ENCODE measurements around the gene TMEM190. TPM values are rescaled to one million over a fixed set of nuclear protein-coding genes. Genes with fewer than 3 reads are reported as not detected.

The TMEM190 gene
- total RNA-seq, 1 experiment from 2014 or later = not detected

GRCh38 chr19:55423225-55424005 lies 46.8 kb downstream of the TMEM190 start:
- no peaks in the 10 kb centered on the region for H3K4me1 ChIP-seq (replicated peaks; ENCODE audit: insufficient read depth)
- no peaks in the 10 kb centered on the region for H3K36me3 ChIP-seq (ENCODE audit: low read depth)
- H3K4me2 ChIP-seq = no peak overlapping the region
- H4K20me1 ChIP-seq (ENCODE audit: insufficient read depth) = no peaks in the 10 kb centered on the region; the same call in 1 of the 2 replicates
- no peak overlapping the region for H3K27ac ChIP-seq
- no peak overlapping the region for H2AFZ ChIP-seq
- H3K79me2 ChIP-seq (ENCODE audit: low read depth) = no peaks in the 10 kb centered on the region
- no peaks in the 10 kb centered on the region for H3K9me2 ChIP-seq (ENCODE audit: insufficient read depth)
- POLR2A ChIA-PET (ENCODE audit: unreplicated experiment) = no interaction called here
- no peaks in the 10 kb centered on the region for H3F3A ChIP-seq (ENCODE audit: insufficient read depth, low read depth)
- no peak overlapping the region for H3K4me3 ChIP-seq
- BruUV-seq (replicated peaks) = no TSS peak
- intact Hi-C loops (cut with micrococcal nuclease; ENCODE audit: unreplicated experiment) = no loop called here
- CTCF ChIA-PET = no interaction called here
- H3K27me3 ChIP-seq (ENCODE audit: insufficient read depth, low read depth) = peaks cover 76% of the 10 kb centered on the region
- DNase-seq = no peak
- TF ChIP-seq CTCF (conservative IDR thresholded peaks at IDR 0.05) = no peak
- no peak for TF ChIP-seq EZH2 (IDR thresholded peaks at IDR 0.05; ENCODE audit: low read depth)
- no peaks in the 10 kb centered on the region for H3K9me3 ChIP-seq (ENCODE audit: insufficient read depth, low read depth)

GRCh38 chr19:55424518-55424917 lies 47.9 kb downstream of the TMEM190 start:
- no peak for DNase-seq
- no peaks in the 10 kb centered on the region for H3K4me1 ChIP-seq (replicated peaks; ENCODE audit: insufficient read depth)
- intact Hi-C loops (cut with micrococcal nuclease; ENCODE audit: unreplicated experiment) = no loop called here
- H3K9me2 ChIP-seq (ENCODE audit: insufficient read depth) = no peaks in the 10 kb centered on the region
- no peak for TF ChIP-seq EZH2 (IDR thresholded peaks at IDR 0.05; ENCODE audit: low read depth)
- TF ChIP-seq CTCF (conservative IDR thresholded peaks at IDR 0.05) = no peak
- ChIA-PET POLR2A (ENCODE audit: unreplicated experiment) (no interaction called here), CTCF (interaction anchor here (0.6 to 1.3 kb wide), 2 partner anchors 21 to 258 kb away, joined by 3 read pairs; partner anchors contain the start of gene DNAAF3)
- no peaks in the 10 kb centered on the region for H3F3A ChIP-seq (ENCODE audit: insufficient read depth, low read depth)
- no peak overlapping the region for H3K4me2 ChIP-seq
- H3K27ac ChIP-seq = no peak overlapping the region
- no peaks in the 10 kb centered on the region for H3K36me3 ChIP-seq (ENCODE audit: low read depth)
- no TSS peak for BruUV-seq (replicated peaks)
- no peaks in the 10 kb centered on the region for H3K79me2 ChIP-seq (ENCODE audit: low read depth)
- no peaks in the 10 kb centered on the region; the same call in 1 of the 2 replicates for H4K20me1 ChIP-seq (ENCODE audit: insufficient read depth)
- no peak overlapping the region for H2AFZ ChIP-seq
- H3K4me3 ChIP-seq = no peak overlapping the region
- no peaks in the 10 kb centered on the region for H3K9me3 ChIP-seq (ENCODE audit: insufficient read depth, low read depth)
- peaks cover 86% of the 10 kb centered on the region for H3K27me3 ChIP-seq (ENCODE audit: insufficient read depth, low read depth)

GRCh38 chr19:55426042-55426441 lies 49.4 kb downstream of the TMEM190 start:
- Histone ChIP-seq H3K4me1 (replicated peaks; ENCODE audit: insufficient read depth) (no peaks in the 10 kb centered on the region), H3K27ac (no peak overlapping the region), H3K4me2 (no peak overlapping the region), H3F3A (ENCODE audit: insufficient read depth, low read depth) (no peaks in the 10 kb centered on the region), H3K4me3 (no peak overlapping the region), H2AFZ (no peak overlapping the region), H3K36me3 (ENCODE audit: low read depth) (no peaks in the 10 kb centered on the region), H3K9me3 (ENCODE audit: insufficient read depth, low read depth) (no peaks in the 10 kb centered on the region), H4K20me1 (ENCODE audit: insufficient read depth) (no peaks in the 10 kb centered on the region), H3K9me2 (ENCODE audit: insufficient read depth) (no peaks in the 10 kb centered on the region), H3K27me3 (ENCODE audit: insufficient read depth, low read depth) (peaks cover 87% of the 10 kb centered on the region), H3K79me2 (ENCODE audit: low read depth) (no peaks in the 10 kb centered on the region)
- TF ChIP-seq EZH2 (IDR thresholded peaks at IDR 0.05; ENCODE audit: low read depth) (no peak), CTCF (conservative IDR thresholded peaks at IDR 0.05) (no peak)
- DNase-seq = no peak
- intact Hi-C loops (cut with micrococcal nuclease; ENCODE audit: unreplicated experiment) = no loop called here
- POLR2A ChIA-PET (ENCODE audit: unreplicated experiment) = no interaction called here
- no TSS peak for BruUV-seq (replicated peaks)
- CTCF ChIA-PET = interaction anchor here (0.7 kb wide), 1 partner anchor 90 kb away, joined by 6 read pairs; no protein-coding TSS in a partner anchor

Other genes with a start within 250 kb of the TMEM190 start
- 228 and 266 TPM in 2 replicates for gene TNNT1, start 227.6 kb upstream of the TMEM190 start, total RNA-seq (2021)
- gene TNNI3, start 219.1 kb upstream of the TMEM190 start, total RNA-seq (2021) = 13.7 and 18.2 TPM in 2 replicates
- 51.8 and 76.6 TPM in 2 replicates for gene DNAAF3, start 210.2 kb upstream of the TMEM190 start, total RNA-seq (2021)
- gene SYT5, start 196.5 kb upstream of the TMEM190 start, total RNA-seq (2021) = 1.3 and 2.8 TPM in 2 replicates
- 11.7 and 21.4 TPM in 2 replicates for gene PTPRH, start 167.3 kb upstream of the TMEM190 start, total RNA-seq (2021)
- 18.1 and 18.4 TPM in 2 replicates for gene TMEM86B, start 148.1 kb upstream of the TMEM190 start, total RNA-seq (2021)
- gene PPP6R1, start 117.8 kb upstream of the TMEM190 start, total RNA-seq (2021) = 136 and 159 TPM in 2 replicates
- 66.2 and 79.6 TPM in 2 replicates for gene HSPBP1, start 96.7 kb upstream of the TMEM190 start, total RNA-seq (2021)
- gene BRSK1, start 92.8 kb upstream of the TMEM190 start, total RNA-seq (2021) = 6.5 and 14.4 TPM in 2 replicates
- gene TMEM150B, start 51.5 kb upstream of the TMEM190 start, total RNA-seq (2021) = not detected in 2 replicates
- 71.6 and 80.7 TPM in 2 replicates for gene KMT5C, start 37.0 kb upstream of the TMEM190 start, total RNA-seq (2021)
- 3.3 and 3.7 TPM in 2 replicates for gene COX6B2, start 22.1 kb upstream of the TMEM190 start, total RNA-seq (2021)
- 0.11 TPM in 1 of 2 replicates, not detected in the other for gene GARIN5B, start 13.6 kb upstream of the TMEM190 start, total RNA-seq (2021)
- 4.1 and 6.6 TPM in 2 replicates for gene IL11, start 6.4 kb upstream of the TMEM190 start, total RNA-seq (2021)
- 40.4 and 94.5 TPM in 2 replicates for gene TMEM238, start 7.5 kb downstream of the TMEM190 start, total RNA-seq (2021)
- 2,433 and 2,547 TPM in 2 replicates for gene RPL28, start 9.1 kb downstream of the TMEM190 start, total RNA-seq (2021)
- 359 and 395 TPM in 2 replicates for gene UBE2S, start 31.0 kb downstream of the TMEM190 start, total RNA-seq (2021)
- gene SHISA7, start 66.5 kb downstream of the TMEM190 start, total RNA-seq (2021) = not detected in 2 replicates
- 92.4 and 113 TPM in 2 replicates for gene ISOC2, start 84.8 kb downstream of the TMEM190 start, total RNA-seq (2021)
- 0.73 and 0.74 TPM in 2 replicates for gene C19orf85, start 87.9 kb downstream of the TMEM190 start, total RNA-seq (2021)
- gene ZNF628, start 99.8 kb downstream of the TMEM190 start, total RNA-seq (2021) = 17.7 and 19.3 TPM in 2 replicates
- 61.6 and 103 TPM in 2 replicates for gene NAT14, start 108.4 kb downstream of the TMEM190 start, total RNA-seq (2021)
- gene SSC5D, start 111.6 kb downstream of the TMEM190 start, total RNA-seq (2021) = 3.9 and 4.8 TPM in 2 replicates
- gene SBK2, start 160.3 kb downstream of the TMEM190 start, total RNA-seq (2021) = 3.5 and 3.9 TPM in 2 replicates
- gene SBK3, start 168.7 kb downstream of the TMEM190 start, total RNA-seq (2021) = 41.4 and 45.0 TPM in 2 replicates
- gene ZNF579, start 204.0 kb downstream of the TMEM190 start, total RNA-seq (2021) = 49.0 TPM in 2 replicates
- gene FIZ1, start 222.7 kb downstream of the TMEM190 start, total RNA-seq (2021) = 25.2 and 25.4 TPM in 2 replicates
- gene ZNF524, start 223.5 kb downstream of the TMEM190 start, total RNA-seq (2021) = 30.0 and 37.0 TPM in 2 replicates
- 26.8 and 30.3 TPM in 2 replicates for gene ZNF865, start 228.8 kb downstream of the TMEM190 start, total RNA-seq (2021)
- gene ZNF784, start 247.7 kb downstream of the TMEM190 start, total RNA-seq (2021) = 5.4 and 7.7 TPM in 2 replicates

Data from PC-9 (cell line).